HG03135 (cell line): ENCODE results near the gene KANK3.

Experiments
- ATAC-seq: cut with Tn5 transposase; IDR thresholded peaks from one replicate; pipeline ENCODE4 v1.9.1; 2021; ENCODE audit warnings: mild to moderate bottlenecking, moderate library complexity; ENCODE audit not compliant: unreplicated experiment

The KANK3 gene

DNA sequence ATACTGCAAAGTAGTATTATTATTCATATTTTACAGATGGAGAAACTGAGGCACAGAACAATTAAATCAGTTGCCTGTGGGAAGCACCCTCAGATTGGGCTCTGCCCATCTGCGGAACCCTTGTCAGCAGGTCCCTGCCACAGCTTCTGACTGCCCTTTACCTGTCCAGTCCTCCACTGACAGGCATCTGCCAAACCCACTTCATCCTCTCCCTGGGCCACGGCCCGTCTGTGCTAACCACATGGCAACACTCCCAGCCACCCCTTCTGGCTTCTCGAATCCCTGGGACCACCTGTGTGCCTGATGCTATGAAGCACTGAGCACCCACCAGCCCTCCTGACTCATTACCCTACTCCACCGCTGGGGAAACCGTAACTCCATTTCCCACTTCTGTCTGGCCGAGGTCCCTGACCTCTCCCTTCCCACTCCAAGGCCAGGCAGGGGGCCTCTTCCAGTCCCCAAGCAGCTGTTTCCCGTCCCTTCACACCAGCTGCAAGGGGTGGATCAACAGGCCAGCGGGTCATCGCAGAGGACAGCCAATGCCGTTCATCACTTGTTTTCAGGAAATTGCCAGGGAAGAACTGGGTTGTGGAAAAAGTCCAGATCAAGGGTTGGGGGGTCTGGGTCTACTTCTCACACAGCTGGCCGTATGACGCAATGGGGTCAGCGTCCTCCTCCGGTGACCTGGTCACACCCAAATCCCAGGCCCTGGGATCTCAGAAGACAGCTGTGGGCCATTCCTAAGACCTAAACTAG, 2.5 kb downstream of the KANK3 start:
- no peak for ATAC-seq

DNA sequence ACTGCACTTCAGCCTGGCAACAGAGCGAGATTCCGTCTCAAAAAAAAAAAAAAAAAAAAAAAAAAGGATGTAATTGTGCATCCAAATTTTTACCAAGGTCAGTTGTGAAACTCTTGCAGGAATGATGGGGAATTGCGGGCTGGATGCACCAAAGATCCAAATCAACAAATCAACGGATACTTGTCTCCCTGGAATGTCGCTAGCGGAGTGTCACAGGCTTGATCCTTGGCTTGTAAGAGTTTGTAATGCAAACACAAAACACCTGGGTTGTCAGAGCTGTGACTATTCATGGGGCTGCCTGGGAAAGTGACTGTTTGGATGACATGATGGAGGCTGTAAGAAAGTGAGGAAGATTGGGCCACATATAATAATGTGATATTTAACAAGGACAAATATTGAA, 4.2 kb downstream of the KANK3 start:
- no peak for ATAC-seq

DNA sequence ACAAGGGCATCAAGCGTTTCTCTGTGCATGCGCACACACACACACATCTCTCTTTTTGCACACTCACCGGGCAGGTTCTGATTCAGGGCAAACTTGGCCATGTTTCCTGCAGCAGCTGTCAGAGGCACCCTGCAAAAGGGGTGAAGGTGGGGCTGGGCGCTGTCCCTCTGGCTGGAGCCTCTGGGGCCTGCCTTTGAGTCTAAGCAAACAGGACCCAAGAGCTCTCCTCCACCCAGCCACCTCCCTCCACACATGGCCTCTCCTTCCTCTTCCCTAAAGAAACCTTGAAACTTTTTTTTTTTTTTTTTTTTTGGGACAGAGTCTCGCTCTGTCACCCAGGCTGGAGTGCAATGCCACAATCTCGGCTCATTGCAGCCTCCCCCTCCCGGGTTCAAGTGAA, 5.3 kb downstream of the KANK3 start:
- ATAC-seq, result no peak

GRCh38 chr19:8336660-8337059, 6.4 kb downstream of the KANK3 start:
- ATAC-seq, result no peak

- no peak for ATAC-seq
Observed at GRCh38 chr19:8336072-8336569, 6.9 kb downstream of the KANK3 start.

DNA sequence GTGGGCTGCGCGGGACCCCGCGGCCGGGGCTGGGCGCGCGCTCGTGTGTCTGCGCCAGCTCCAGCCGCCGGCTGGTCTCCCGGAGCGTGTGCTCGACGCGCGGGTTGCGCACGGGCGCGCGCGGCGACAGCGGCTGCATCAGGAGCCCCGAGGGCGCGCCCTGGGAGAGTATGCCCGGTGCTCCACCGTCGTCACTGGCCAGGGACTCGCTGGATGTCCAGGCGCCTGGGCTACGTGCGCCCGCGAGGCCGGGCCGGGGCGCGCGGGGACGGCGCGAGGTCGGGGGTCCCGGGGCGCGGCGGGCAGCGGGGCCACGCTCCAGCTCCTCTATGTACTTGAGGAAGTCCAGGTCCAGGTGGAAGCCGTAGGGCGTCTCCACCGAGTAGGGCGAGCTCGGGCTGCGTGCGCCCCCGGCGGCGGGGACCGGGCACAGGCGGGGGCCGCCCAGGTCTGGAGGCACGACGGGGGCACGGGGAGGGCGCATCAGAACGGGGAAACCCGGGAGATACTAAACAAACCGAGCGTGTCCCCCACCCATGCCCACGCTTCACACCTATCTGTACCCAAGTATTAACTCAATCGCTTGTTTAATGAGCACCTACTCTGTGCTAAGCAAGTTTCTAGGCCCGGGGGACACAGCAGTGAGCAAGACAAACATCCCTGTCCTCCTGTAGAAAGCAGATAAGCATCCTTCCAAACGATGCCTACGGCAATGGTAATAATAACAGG, 7.6 kb downstream of the KANK3 start:
- ATAC-seq, result peak; percentile 39

GRCh38 chr19:8334458-8335342, 8.4 kb downstream of the KANK3 start:
- peak; percentile 48 for ATAC-seq

DNA sequence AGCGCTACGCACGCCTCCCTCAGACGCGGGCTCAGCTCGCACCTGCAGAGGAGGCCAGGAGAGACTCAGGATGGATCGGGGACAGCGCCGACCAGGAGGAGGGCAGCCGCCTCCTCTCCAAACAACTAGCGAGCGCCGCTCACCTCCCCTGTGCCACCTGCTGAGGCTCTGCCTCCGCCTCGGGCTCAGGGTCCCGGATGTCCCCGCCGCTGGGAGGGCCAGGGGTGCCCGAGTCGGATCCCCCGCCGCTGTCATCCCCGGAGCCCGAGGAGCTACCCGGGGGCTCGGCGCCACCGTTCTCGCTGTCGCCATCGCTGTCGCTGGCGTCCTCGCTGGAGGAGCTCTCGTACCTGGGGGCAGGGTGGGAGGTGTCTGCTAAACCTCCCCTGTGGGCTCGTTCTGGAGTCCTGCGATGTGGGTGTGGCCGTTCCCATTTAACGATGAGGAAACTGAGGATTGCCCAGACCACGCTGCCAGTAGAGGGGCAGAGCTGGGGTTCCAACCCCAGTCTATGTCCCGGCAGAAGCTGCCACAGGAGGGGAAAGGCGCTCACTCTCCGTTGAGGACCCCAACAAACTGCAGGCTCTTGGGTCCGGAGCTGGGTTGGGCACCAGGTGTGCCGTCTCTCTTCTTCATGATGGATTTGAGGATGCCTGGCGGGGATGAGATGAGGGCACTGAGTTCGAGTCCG, 9.2 kb downstream of the KANK3 start:
- no peak for ATAC-seq

DNA sequence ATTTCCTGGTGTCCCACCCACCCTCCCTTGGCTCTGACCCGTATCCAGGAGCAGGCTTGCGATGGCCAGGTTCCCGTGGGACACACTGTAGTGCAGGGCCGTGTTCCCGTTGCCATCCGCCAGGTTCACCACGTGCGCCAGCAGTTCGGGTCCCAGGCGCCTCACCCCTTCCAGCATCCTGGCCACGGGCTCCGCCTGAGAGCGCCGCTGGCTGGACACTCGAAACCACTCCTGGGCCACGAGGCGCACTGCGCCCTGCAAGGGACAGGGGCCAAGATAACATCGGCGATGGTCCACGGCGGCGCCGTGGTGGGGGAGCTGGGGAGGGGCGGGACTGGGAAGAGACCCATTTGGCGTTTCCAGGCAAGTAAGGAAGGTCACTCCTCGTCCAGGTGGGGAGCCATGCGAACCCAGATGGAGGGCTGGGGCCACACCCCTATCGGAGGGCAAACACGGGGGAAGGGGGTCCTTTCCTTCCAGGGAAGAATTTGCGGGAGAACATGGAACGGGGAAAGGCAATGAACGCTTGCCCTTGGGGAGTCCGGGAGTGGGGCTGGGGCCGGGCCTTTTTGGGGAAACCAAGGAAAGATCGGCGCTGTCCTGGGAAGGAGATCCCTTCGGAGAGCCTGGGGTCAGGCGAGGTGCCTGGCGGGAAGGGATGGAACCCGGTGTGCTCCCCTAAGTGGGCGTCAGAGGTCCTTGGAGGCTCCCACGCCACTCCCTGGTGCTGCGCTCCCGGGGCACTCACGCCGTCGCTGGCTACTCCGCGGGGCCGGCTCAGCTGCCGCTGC, 9.9 kb downstream of the KANK3 start:
- ATAC-seq, result no peak

DNA sequence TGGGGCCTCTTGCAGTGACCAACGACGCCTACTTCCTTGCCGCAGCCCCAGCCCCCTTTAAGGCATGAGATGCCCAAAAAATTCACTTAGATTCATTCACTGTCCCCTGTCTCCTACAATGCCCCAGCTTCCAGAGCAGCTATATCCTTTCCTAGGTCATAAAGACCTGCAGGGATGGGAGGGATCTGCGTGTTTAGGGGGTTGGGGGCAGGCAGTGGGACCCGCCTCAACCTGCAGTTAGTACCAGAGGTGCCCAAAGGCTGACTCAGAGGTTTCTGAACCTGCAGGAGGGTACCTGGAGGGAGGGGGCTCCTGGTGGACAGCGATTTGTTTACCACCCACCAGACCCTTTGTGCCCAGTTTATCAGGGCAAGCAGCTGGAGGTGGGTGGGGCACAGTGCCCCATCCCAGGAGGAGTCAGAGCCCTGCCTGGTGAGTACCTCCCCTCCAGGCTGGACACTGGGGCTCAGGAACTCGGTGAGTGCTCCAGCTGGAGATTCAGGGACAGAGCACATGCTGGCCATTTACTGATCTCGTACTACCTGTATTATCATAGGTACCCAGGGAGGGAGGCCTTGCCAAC, 11.7 kb downstream of the KANK3 start:
- ATAC-seq, result no peak

DNA sequence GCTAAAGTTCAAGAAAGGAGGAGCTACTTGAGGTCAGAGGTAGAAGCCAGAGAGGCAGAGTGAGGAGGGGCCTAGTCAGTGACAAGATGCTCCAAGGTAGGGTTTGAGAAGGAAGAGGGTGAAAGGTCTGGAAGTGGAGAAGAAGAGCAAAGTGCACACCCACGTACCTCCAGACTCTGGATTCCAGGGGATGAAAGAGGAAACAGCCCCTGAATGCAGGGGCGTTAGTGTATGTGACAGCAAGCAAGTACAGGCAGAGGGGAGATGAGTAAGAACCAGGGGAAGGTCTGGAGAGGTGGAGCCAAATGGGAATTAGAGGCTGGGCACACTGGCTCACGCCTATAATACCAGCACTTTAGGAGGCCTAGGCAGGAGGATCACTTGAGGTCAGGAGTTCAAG, 13.1 kb downstream of the KANK3 start:
- no peak for ATAC-seq

GRCh38 chr19:8325454-8325853, 17.6 kb downstream of the KANK3 start:
- no peak for ATAC-seq

DNA sequence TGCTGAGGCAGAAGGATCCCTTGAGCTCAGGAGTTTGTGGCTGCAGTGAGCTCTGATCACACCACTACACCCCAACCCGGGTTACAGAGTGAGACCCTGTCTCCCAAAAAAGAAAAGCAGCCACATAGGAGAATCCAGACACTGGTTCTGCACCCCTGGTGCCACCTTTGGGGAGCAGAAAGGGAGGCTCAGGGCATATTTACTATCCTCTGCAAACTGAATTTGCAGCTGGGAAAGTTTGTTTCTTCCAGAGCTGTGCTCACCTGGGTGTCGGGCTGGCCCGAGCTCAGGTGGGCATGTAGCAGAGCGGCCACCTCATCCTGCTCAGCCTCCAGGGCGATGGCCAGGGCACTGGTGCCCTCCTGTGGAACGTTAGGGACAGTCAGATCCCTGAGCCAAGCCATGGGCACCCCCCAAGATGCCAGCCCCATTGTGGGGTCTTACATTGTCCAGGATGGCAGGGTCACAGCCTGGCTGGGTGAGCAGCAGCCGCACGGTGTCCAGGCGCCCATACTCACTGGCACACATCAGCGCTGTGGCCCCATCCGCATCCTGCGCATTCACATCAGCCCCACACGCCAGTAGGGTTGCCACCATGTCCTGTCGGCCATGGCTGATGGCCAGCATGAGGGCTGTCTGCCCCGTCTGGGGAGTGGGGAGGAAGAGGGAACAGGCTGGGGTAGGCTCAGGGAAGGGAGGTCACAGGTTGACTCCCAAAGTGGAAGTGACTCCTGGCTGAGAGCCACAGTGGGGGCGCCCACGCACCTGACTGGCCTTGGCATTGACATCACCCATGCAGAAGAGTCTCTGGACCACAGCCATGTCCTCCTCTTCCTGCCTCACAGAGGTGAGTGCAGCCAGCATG, 18.6 kb downstream of the KANK3 start:
- no peak for ATAC-seq

GRCh38 chr19:8323781-8324185, 19.3 kb downstream of the KANK3 start:
- ATAC-seq, result no peak

- no peak for ATAC-seq
Observed at GRCh38 chr19:8322638-8322997, 20.4 kb downstream of the KANK3 start.

DNA sequence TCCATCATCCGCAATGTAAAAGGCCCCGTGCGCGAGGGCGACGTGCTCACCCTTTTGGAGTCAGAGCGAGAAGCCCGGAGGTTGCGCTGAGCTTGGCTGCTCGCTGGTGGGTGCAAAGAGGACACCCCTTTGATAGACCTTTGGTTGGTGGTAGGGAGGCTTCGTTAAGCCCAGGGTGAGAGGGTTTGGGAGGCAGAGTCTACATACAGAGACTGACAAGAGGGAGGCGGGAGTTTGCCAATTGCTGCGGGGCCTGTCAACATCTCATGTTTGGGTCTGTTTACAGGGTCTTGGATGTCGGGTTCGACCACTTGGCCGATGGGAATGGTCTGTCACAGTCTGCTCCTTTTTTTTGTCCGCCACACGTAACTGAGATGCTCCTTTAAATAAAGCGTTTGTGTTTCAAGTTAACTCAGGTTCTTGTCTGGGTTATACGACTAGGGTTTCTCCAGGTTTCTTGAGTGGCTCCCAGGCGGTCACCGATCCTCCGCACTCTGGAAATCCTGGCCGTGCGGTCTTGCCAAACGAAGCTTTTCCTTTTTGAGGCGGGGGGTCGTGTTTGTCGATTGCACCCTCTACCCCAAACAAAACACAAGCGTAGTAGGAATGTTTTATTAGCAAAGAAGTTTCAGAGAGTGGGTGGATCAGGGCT, 20.9 kb downstream of the KANK3 start:
- no peak for ATAC-seq

- peak; percentile 90 for ATAC-seq
Observed at GRCh38 chr19:8321067-8321985, 21.7 kb downstream of the KANK3 start, which contains the start of the genes NDUFA7 and RPS28. Gene NDUFA7 (minus strand): TSS chr19:8321375. CDS start chr19:8321358, 17 bp downstream. Gene RPS28 (plus strand): TSS chr19:8321496. CDS start chr19:8321531, 35 bp downstream.
